HepG2 (cell line): ENCODE measurements around the gene CISTR. TPM values are rescaled to one million over a fixed set of nuclear protein-coding genes. Genes with fewer than 3 reads are reported as not detected.

Experiments
- ATAC-seq: fragments of 200-7000 bp; cut with Tn5 transposase; 3 replicates; pipeline ENCODE4 v1.9.1; 2020; ENCODE audit warnings: mild to moderate bottlenecking, moderate library complexity
- BruUV-seq: library from RNA; stranded (reverse); fragments of 400-500 nt; replicated peaks from 2 replicates; lab custom pipeline; 2021; lab: Mats Ljungman, UMichigan
- CTCF ChIA-PET: fragments of 300-600 bp; formaldehyde crosslinking; extraction: SDS; loops from one replicate; lab custom pipeline; 2021; ENCODE audit warnings: low total read pairs, inconsistent platforms, low intra/inter-chr PET ratio; lab: Yijun Ruan, JAX
- POLR2A ChIA-PET: fragments of 350-600 bp; sonication (Branson Sonifier 250); formaldehyde crosslinking; loops from one replicate; lab custom pipeline; 2020; ENCODE audit warnings: antibody characterized with exemption, inconsistent platforms; lab: Yijun Ruan, JAX
- DNase-seq: peaks from one replicate; pipeline ENCODE4 v3.0.0-alpha.2; 2015; ENCODE audit warnings: low spot score
- FAIRE-seq: peaks from 3 replicates; lab custom pipeline; 2011; peaks lifted over from hg19 to GRCh38; lab: Jason Lieb, UNC
- H2AFZ ChIP-seq: one replicate; pipeline ENCODE4 v1.6.1; 2011; ENCODE audit warnings: low read length, inconsistent platforms
- H3K27ac ChIP-seq: fragments of 300-600 bp; 3 replicates; pipeline ENCODE4 v1.8.0; 2011; ENCODE audit warnings: mixed run types, mild to moderate bottlenecking, mixed read lengths, low read length, inconsistent platforms; ENCODE audit not compliant: insufficient read depth; ENCODE audit errors: extremely low read length
- H3K27me3 ChIP-seq, 2 experiments: fragments of 200-600 bp in 1 of 2; 2 replicates in 1 of 2; 3 replicates in 1 of 2; pipeline versions ENCODE4 v1.6.0 to v1.8.0; 2011; ENCODE audit warnings: low read length in 2 of 2, mild to moderate bottlenecking in 2 of 2, moderate library complexity in 2 of 2, inconsistent platforms in 1 of 2; ENCODE audit not compliant: insufficient read depth in 2 of 2, control insufficient read depth in 1 of 2
- H3K36me3 ChIP-seq, 2 experiments: fragments of 200-600 bp in 1 of 2; replicated peaks in 1 of 2; 2 replicates in 1 of 2; 3 replicates in 1 of 2; pipeline versions ENCODE4 v1.5.1 to v1.8.0; 2011; ENCODE audit warnings: low read length in 2 of 2, inconsistent platforms in 1 of 2; ENCODE audit not compliant: insufficient read depth in 2 of 2, control insufficient read depth in 1 of 2
- H3K4me1 ChIP-seq: 2 replicates; pipeline ENCODE4 v1.5.1; 2012; ENCODE audit warnings: low read length, inconsistent platforms; ENCODE audit not compliant: insufficient read depth
- H3K4me2 ChIP-seq: 2 replicates; pipeline ENCODE4 v1.6.0; 2011; ENCODE audit warnings: low read depth, low read length, inconsistent platforms
- H3K4me3 ChIP-seq, 3 experiments: fragments of 200-600 bp in 1 of 3; sonication (generic), shearing (Covaris generic) in 1 of 3; replicated peaks in 1 of 3; 2 replicates each; pipeline ENCODE4 v1.5.1; 2011 to 2016; ENCODE audit warnings: low read length in 3 of 3, inconsistent platforms in 2 of 3, low read depth in 2 of 3, mild to moderate bottlenecking in 2 of 3, control low read depth in 1 of 3, mixed read lengths in 1 of 3; ENCODE audit not compliant: insufficient read depth in 1 of 3
- H3K79me2 ChIP-seq: one replicate; pipeline ENCODE4 v1.6.1; 2011; ENCODE audit warnings: low read length, inconsistent platforms; ENCODE audit not compliant: insufficient read depth
- H3K9ac ChIP-seq: 2 replicates; pipeline ENCODE4 v1.6.0; 2011; ENCODE audit warnings: mild to moderate bottlenecking, low read depth, low read length, inconsistent platforms; ENCODE audit not compliant: insufficient read depth
- H3K9me3 ChIP-seq: 2 replicates; pipeline ENCODE4 v1.5.1; 2012; ENCODE audit warnings: mild to moderate bottlenecking, low read length
- H4K20me1 ChIP-seq: 2 replicates; pipeline ENCODE4 v1.6.0; 2011; ENCODE audit warnings: inconsistent platforms, mild to moderate bottlenecking, low read length, moderate library complexity; ENCODE audit not compliant: insufficient read depth
- BCL6 ChIP-seq: IDR thresholded peaks from 2 replicates; pipeline ENCODE4 v1.6.1; 2016; ENCODE audit warnings: missing genetic modification reagents, missing compliant biosample characterization
- ESRRA ChIP-seq: sonication (generic); formaldehyde crosslinking; IDR thresholded peaks from 2 replicates; pipeline ENCODE4 v1.5.1; 2020; ENCODE audit warnings: mild to moderate bottlenecking, low read depth, missing genetic modification reagents
- HES4 ChIP-seq: sonication (generic); formaldehyde crosslinking; IDR thresholded peaks from 2 replicates; pipeline ENCODE4 v1.9.0; 2021; ENCODE audit warnings: mild to moderate bottlenecking, missing genetic modification reagents, borderline replicate concordance
- ISX ChIP-seq: sonication (generic); formaldehyde crosslinking; conservative IDR thresholded peaks from 2 replicates; pipeline ENCODE4 v1.5.0; 2020; ENCODE audit warnings: missing genetic modification reagents
- SP2 ChIP-seq: sonication (generic); formaldehyde crosslinking; IDR thresholded peaks from 2 replicates; pipeline ENCODE4 v1.5.1; 2020; ENCODE audit warnings: mild to moderate bottlenecking, missing genetic modification reagents
- SP4 ChIP-seq: sonication (generic); formaldehyde crosslinking; IDR thresholded peaks from 2 replicates; pipeline ENCODE4 v1.8.1; 2023; ENCODE audit warnings: mild to moderate bottlenecking, missing genetic modification reagents
- WGBS: methylation state at CpG from one replicate; pipeline ENCODE4 v1.1.6; 2017; ENCODE audit warnings: low lambda C conversion rate; 5-methylcytosine and 5-hydroxymethylcytosine counted together
- in situ Hi-C: cut with HindIII; loops from 2 replicates; pipeline ENCODE4 v1.10.0; 2017; ENCODE audit warnings: low pct_unique_long_range_greater_than_20kb; ENCODE audit not compliant: extremely low pct_ligation_motif_present
- intact Hi-C: fragments of 100-400 bp; cut with micrococcal nuclease; formaldehyde crosslinking; loops from one replicate; pipeline ENCODE4 v1.10.0; 2022; ENCODE audit not compliant: unreplicated experiment
- polyA plus RNA-seq, 8 experiments: library from polyadenylated mRNA; depleted of rRNA in 3 of 8; stranded (reverse) in 7 of 8; unstranded in 1 of 8; fragments of >200 nt; fragmentation: Illumina TruSeq in 4 of 8; extraction: Trizol in 4 of 8; gene quantifications; 2 replicates each; pipeline versions ENCODE4 v1.2.1 to v1.2.3, GENCODE V29; 2011 to 2016; ENCODE audit warnings: low read depth in 4 of 8, missing spikeins in 1 of 8, mixed read lengths in 1 of 8; ENCODE audit not compliant: insufficient read depth in 1 of 8
- total RNA-seq, 5 experiments: library from RNA; depleted of rRNA; stranded (reverse); fragments of >200 nt; fragmentation: Illumina TruSeq; extraction: Trizol; gene quantifications; 2 replicates each; pipeline ENCODE4 v1.2.3, GENCODE V29; 2016; ENCODE audit warnings: low read depth in 1 of 5
- TF ChIP-seq, protein P1 (sequence below): IDR thresholded peaks from 2 replicates; pipeline ENCODE4 v1.6.1; 2016; ENCODE audit warnings: mild to moderate bottlenecking
- TF ChIP-seq, protein P2 (sequence below): sonication (generic); formaldehyde crosslinking; IDR thresholded peaks from 2 replicates; pipeline ENCODE4 v1.4.0; 2020; ENCODE audit warnings: missing genetic modification reagents
- TF ChIP-seq, protein P3 (sequence below): IDR thresholded peaks from 2 replicates; pipeline ENCODE4 v1.6.1; 2016; ENCODE audit warnings: missing biosample characterization, missing genetic modification reagents, low read depth
- TF ChIP-seq, protein P4 (sequence below): sonication (generic); formaldehyde crosslinking; IDR thresholded peaks from 2 replicates; pipeline ENCODE4 v1.8.0; 2022; ENCODE audit warnings: low read depth, missing genetic modification reagents
- TF ChIP-seq, protein P5 (sequence below): sonication (generic); formaldehyde crosslinking; IDR thresholded peaks from 2 replicates; pipeline ENCODE4 v1.5.0; 2020; ENCODE audit warnings: mild to moderate bottlenecking, low read depth, missing genetic modification reagents, borderline replicate concordance
- TF ChIP-seq, protein P6 (sequence below): sonication (generic); formaldehyde crosslinking; IDR thresholded peaks from 2 replicates; pipeline ENCODE4 v1.4.0; 2020; ENCODE audit warnings: missing genetic modification reagents, borderline replicate concordance
- TF ChIP-seq, protein P7 (sequence below): sonication (generic); formaldehyde crosslinking; IDR thresholded peaks from 2 replicates; pipeline ENCODE4 v1.4.0; 2020; ENCODE audit warnings: low read depth, mild to moderate bottlenecking, missing genetic modification reagents

Gene CISTR
- total and polyA plus RNA-seq, 2 of the 13 experiments (the other 11 are each of a cell fraction or from before 2014, with no cell fraction given), result not detected

DNA sequence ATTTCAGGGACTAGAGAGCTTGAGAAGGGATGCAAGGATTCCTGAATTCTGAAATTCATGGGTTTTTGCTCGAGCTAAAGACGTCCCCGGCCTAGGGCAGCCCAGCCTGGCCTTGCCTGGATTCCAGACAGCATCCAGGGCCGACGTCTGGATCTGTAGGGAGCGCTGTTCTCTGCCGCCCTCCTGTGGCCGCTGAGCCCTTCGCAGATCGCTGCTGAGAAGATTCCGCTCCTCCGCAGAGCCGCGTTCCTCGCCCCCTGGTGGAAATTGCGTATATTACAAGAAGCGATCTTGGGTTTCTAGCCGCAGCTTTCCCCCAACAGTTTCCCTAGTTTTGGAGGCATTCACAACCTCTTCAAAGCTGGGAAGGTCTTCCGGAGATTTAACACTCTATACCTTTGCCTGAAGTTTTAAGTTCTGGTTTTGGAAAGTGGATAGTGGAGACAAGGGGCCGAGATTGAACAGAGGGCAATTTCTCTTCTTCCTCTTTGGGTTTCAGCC is 5.1 kb downstream of the CISTR start:
- intact Hi-C loops (loop anchor here (2.0 kb wide), 2 partner anchors 20 to 202 kb away; partner anchors contain the start of gene CALCOCO1), in situ Hi-C loops (no loop called here)
- peak; percentile 92 for FAIRE-seq
- Histone ChIP-seq H3K9me3 (no peaks in the 10 kb centered on the region), H3K9ac (no peak overlapping the region), H3K4me1 (peaks cover 13% of the 10 kb centered on the region), H3K36me3 (no peaks in the 10 kb centered on the region), H3K27me3 (peaks cover 9 to 87% of the 10 kb centered on the region in 2 experiments; a peak in 4 of 5 replicates), H3K27ac (no peak overlapping the region), H3K4me3 (no peak overlapping the region), H2AFZ (no peak overlapping the region), H3K79me2 (no peaks in the 10 kb centered on the region), H3K4me2 (no peak overlapping the region), H4K20me1 (no peaks in the 10 kb centered on the region)
- 3% methylated on average over 9 of the region's 20 CpGs for WGBS
- ChIA-PET POLR2A (no interaction called here), CTCF (interaction anchor here (1.0 to 10.1 kb wide), 3 partner anchors 11 to 203 kb away, joined by 3 to 216 read pairs (median 6); no protein-coding TSS in a partner anchor)
- DNase-seq, result peak; percentile 76
- ATAC-seq, result peak; percentile 88
- BruUV-seq, result no TSS peak
- TF ChIP-seq, protein P1, sequence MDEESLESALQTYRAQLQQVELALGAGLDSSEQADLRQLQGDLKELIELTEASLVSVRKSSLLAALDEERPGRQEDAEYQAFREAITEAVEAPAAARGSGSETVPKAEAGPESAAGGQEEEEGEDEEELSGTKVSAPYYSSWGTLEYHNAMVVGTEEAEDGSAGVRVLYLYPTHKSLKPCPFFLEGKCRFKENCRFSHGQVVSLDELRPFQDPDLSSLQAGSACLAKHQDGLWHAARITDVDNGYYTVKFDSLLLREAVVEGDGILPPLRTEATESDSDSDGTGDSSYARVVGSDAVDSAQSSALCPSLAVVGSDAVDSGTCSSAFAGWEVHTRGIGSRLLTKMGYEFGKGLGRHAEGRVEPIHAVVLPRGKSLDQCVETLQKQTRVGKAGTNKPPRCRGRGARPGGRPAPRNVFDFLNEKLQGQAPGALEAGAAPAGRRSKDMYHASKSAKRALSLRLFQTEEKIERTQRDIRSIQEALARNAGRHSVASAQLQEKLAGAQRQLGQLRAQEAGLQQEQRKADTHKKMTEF, result peak; percentile 62
- peak; percentile 51; the same call in 1 of the 2 replicates for TF ChIP-seq ESRRA (CRISPR knock-in tag)
- 0 out of 2 replicates have a peak, but pooled peaks have one; percentile 20 for TF ChIP-seq SP4
- peak; percentile 32; the same call in 1 of the 2 replicates for TF ChIP-seq BCL6 (CRISPR knock-in tag)
- no peak for TF ChIP-seq HES4 (CRISPR knock-in tag)
- TF ChIP-seq, protein P2, sequence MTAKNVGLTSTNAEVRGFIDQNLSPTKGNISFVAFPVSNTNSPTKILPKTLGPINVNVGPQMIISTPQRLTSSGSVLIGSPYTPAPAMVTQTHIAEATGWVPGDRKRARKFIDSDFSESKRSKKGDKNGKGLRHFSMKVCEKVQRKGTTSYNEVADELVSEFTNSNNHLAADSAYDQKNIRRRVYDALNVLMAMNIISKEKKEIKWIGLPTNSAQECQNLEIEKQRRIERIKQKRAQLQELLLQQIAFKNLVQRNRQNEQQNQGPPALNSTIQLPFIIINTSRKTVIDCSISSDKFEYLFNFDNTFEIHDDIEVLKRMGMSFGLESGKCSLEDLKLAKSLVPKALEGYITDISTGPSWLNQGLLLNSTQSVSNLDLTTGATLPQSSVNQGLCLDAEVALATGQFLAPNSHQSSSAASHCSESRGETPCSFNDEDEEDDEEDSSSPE (CRISPR knock-in tag), result no peak
- TF ChIP-seq, protein P3, sequence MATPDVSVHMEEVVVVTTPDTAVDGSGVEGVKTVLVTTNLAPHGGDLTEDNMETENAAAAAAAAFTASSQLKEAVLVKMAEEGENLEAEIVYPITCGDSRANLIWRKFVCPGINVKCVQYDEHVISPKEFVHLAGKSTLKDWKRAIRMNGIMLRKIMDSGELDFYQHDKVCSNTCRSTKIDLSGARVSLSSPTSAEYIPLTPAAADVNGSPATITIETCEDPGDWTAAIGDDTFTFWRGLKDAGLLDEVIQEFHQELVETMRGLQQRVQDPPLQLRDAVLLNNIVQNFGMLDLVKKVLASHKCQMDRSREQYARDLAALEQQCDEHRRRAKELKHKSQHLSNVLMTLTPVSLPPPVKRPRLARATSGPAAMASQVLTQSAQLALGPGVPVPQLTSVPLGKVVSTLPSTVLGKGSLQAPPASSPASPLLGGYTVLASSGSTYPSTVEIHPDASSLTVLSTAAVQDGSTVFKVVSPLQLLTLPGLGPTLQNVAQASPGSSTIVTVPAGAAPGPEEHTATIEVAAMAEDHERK (CRISPR knock-in tag), result no peak
- TF ChIP-seq, protein P4, sequence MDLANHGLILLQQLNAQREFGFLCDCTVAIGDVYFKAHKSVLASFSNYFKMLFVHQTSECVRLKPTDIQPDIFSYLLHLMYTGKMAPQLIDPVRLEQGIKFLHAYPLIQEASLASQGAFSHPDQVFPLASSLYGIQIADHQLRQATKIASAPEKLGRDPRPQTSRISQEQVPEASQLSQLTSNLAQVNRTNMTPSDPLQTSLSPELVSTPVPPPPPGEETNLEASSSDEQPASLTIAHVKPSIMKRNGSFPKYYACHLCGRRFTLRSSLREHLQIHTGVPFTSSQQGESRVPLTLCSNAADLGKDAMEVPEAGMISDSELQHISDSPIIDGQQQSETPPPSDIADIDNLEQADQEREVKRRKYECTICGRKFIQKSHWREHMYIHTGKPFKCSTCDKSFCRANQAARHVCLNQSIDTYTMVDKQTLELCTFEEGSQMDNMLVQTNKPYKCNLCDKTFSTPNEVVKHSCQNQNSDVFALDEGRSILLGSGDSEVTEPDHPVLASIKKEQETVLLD (CRISPR knock-in tag), result no peak
- TF ChIP-seq, protein P5, sequence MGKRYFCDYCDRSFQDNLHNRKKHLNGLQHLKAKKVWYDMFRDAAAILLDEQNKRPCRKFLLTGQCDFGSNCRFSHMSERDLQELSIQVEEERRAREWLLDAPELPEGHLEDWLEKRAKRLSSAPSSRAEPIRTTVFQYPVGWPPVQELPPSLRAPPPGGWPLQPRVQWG (CRISPR knock-in tag), result no peak
- TF ChIP-seq ISX, result no peak
- TF ChIP-seq, protein P6, sequence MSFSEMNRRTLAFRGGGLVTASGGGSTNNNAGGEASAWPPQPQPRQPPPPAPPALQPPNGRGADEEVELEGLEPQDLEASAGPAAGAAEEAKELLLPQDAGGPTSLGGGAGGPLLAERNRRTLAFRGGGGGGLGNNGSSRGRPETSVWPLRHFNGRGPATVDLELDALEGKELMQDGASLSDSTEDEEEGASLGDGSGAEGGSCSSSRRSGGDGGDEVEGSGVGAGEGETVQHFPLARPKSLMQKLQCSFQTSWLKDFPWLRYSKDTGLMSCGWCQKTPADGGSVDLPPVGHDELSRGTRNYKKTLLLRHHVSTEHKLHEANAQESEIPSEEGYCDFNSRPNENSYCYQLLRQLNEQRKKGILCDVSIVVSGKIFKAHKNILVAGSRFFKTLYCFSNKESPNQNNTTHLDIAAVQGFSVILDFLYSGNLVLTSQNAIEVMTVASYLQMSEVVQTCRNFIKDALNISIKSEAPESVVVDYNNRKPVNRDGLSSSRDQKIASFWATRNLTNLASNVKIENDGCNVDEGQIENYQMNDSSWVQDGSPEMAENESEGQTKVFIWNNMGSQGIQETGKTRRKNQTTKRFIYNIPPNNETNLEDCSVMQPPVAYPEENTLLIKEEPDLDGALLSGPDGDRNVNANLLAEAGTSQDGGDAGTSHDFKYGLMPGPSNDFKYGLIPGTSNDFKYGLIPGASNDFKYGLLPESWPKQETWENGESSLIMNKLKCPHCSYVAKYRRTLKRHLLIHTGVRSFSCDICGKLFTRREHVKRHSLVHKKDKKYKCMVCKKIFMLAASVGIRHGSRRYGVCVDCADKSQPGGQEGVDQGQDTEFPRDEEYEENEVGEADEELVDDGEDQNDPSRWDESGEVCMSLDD, result no peak
- TF ChIP-seq, protein P7, sequence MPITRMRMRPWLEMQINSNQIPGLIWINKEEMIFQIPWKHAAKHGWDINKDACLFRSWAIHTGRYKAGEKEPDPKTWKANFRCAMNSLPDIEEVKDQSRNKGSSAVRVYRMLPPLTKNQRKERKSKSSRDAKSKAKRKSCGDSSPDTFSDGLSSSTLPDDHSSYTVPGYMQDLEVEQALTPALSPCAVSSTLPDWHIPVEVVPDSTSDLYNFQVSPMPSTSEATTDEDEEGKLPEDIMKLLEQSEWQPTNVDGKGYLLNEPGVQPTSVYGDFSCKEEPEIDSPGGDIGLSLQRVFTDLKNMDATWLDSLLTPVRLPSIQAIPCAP, result no peak
- no peak for TF ChIP-seq SP2
